Lower lobe of right lung (tissue), 2 donors: ENCODE results near the gene PCP2. TPM values are rescaled to one million over a fixed set of nuclear protein-coding genes. Genes with fewer than 3 reads are reported as not detected.

ENCODE experiments used
- ATAC-seq, 2 donors: fragments of 200-7000 bp; cut with Tn5 transposase; one replicate each; pipeline ENCODE4 v1.9.1; 2020 to 2022; ENCODE audit warnings: mild to moderate bottlenecking in 2 of 2, moderate library complexity in 2 of 2
- DNase-seq: peaks from one replicate; pipeline ENCODE4 v3.0.0-alpha.2; 2020
- H3K27ac ChIP-seq: fragments of 200-600 bp; one replicate; pipeline ENCODE4 v1.8.0; 2022
- H3K27me3 ChIP-seq: fragments of 200-600 bp; one replicate; pipeline ENCODE4 v1.8.0; 2022; ENCODE audit warnings: low read depth
- H3K36me3 ChIP-seq: fragments of 200-600 bp; one replicate; pipeline ENCODE4 v1.8.0; 2022; ENCODE audit warnings: mild to moderate bottlenecking
- H3K4me1 ChIP-seq: fragments of 200-600 bp; one replicate; pipeline ENCODE4 v1.8.0; 2022
- H3K4me3 ChIP-seq: fragments of 200-600 bp; one replicate; pipeline ENCODE4 v1.8.0; 2022; ENCODE audit warnings: mild to moderate bottlenecking
- H3K9me3 ChIP-seq: fragments of 200-600 bp; one replicate; pipeline ENCODE4 v1.8.0; 2022
- CTCF ChIP-seq: fragments of 200-600 bp; IDR thresholded peaks from one replicate; pipeline ENCODE4 v1.8.0; 2022; ENCODE audit warnings: antibody characterized with exemption, mild to moderate bottlenecking
- intact Hi-C: fragments of 100-400 bp; cut with DNase I; formaldehyde crosslinking; loops from one replicate; pipeline ENCODE4 v1.11.0; 2022
- total RNA-seq: library from RNA; stranded (reverse); fragmentation: NEBNext Ultra II Directional; extraction: Animal tissue kit (Norgen Biotek cat#: 25700); gene quantifications from one replicate; pipeline ENCODE4 v1.2.1, GENCODE V29; 2021
- donor health status: DM: no; HTN: yes; CAD: no; lungs with severe emphysema.

Gene PCP2
- total RNA-seq, 1 donor from 2014 or later: 3.5 TPM

GRCh38 chr19:7623725-7624603 is 9.6 kb downstream of the PCP2 start:
- DNase-seq (no peak), ATAC-seq (no peak)
- no peak for TF ChIP-seq CTCF
- no peaks in the 10 kb centered on the region for H3K9me3 ChIP-seq
- peaks cover 83% of the 10 kb centered on the region for H3K36me3 ChIP-seq
- intact Hi-C loops: no loop called here
- H3K4me3 ChIP-seq: no peak overlapping the region
- no peak overlapping the region for H3K27ac ChIP-seq
- H3K27me3 ChIP-seq: no peaks in the 10 kb centered on the region
- peaks cover 30% of the 10 kb centered on the region for H3K4me1 ChIP-seq

- intact Hi-C loops: no loop called here
- Histone ChIP-seq H3K4me3 (no peak overlapping the region), H3K27me3 (no peaks in the 10 kb centered on the region), H3K4me1 (peaks cover 27% of the 10 kb centered on the region), H3K9me3 (no peaks in the 10 kb centered on the region), H3K36me3 (peaks cover 92% of the 10 kb centered on the region), H3K27ac (no peak overlapping the region)
- no peak for ATAC-seq
- TF ChIP-seq CTCF: no peak
- no peak for DNase-seq
Measured at GRCh38 chr19:7622933-7623685, 10.4 kb downstream of the PCP2 start.

- intact Hi-C loops: no loop called here
- DNase-seq: no peak
- Histone ChIP-seq H3K4me1 (peaks cover 25% of the 10 kb centered on the region), H3K4me3 (no peak overlapping the region), H3K27me3 (no peaks in the 10 kb centered on the region), H3K27ac (peak overlapping the region; percentile 85), H3K36me3 (peaks cover 85% of the 10 kb centered on the region), H3K9me3 (no peaks in the 10 kb centered on the region)
- no peak for TF ChIP-seq CTCF
- no peak for ATAC-seq
Measured at GRCh38 chr19:7620442-7621412, 12.8 kb downstream of the PCP2 start.

GRCh38 chr19:7619671-7620441 is 13.7 kb downstream of the PCP2 start:
- no peak for TF ChIP-seq CTCF
- Histone ChIP-seq H3K27me3 (no peaks in the 10 kb centered on the region), H3K27ac (peak overlapping the region; percentile 85), H3K4me1 (peaks cover 25% of the 10 kb centered on the region), H3K36me3 (peaks cover 76% of the 10 kb centered on the region), H3K9me3 (no peaks in the 10 kb centered on the region), H3K4me3 (no peak overlapping the region)
- ATAC-seq: peak; percentile 35 to 47
- DNase-seq: no peak
- intact Hi-C loops: no loop called here
